Sciatic nerve (tissue), 2 donors: Measurements from ENCODE around the gene DPP10. TPM values are rescaled to one million over a fixed set of nuclear protein-coding genes. Genes with fewer than 3 reads are reported as not detected.

ENCODE experiments used
- ATAC-seq: fragments of 200-7000 bp; cut with Tn5 transposase; one replicate; pipeline ENCODE4 v1.9.1; 2020; ENCODE audit warnings: mild to moderate bottlenecking, moderate library complexity
- DNase-seq: peaks from one replicate; pipeline ENCODE4 v3.0.0-alpha.2; 2020; ENCODE audit warnings: low spot score
- intact Hi-C: fragments of 100-400 bp; cut with DNase I; formaldehyde crosslinking; loops from one replicate; pipeline ENCODE4 v1.14.2; 2022
- total RNA-seq: library from RNA; stranded (reverse); fragmentation: NEBNext Ultra II Directional; extraction: Animal tissue kit (Norgen Biotek cat#: 25700); gene quantifications from one replicate; pipeline ENCODE4 v1.2.1, GENCODE V29; 2021
- donor health status: DM: no; HTN: no; CAD: no.
- donor health status: DM: no; HTN: no; CAD: no.

The DPP10 gene
- total RNA-seq, 1 donor from 2014 or later, result 2.2 TPM

DNA sequence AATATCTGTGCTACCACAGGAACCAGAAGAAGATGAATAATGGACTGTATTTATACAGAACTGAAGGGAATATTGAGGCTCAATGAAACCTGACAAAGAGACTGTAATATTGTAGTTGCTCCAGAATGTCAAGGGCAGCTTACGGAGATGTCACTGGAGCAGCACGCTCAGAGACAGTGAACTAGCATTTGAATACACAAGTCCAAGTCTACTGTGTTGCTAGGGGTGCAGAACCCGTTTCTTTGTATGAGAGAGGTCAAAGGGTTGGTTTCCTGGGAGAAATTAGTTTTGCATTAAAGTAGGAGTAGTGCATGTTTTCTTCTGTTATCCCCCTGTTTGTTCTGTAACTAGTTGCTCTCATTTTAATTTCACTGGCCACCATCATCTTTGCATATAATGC, 1399.9 kb downstream of the DPP10 start:
- intact Hi-C loops, result no loop called here
- DNase-seq (no peak), ATAC-seq (no peak)

DNA sequence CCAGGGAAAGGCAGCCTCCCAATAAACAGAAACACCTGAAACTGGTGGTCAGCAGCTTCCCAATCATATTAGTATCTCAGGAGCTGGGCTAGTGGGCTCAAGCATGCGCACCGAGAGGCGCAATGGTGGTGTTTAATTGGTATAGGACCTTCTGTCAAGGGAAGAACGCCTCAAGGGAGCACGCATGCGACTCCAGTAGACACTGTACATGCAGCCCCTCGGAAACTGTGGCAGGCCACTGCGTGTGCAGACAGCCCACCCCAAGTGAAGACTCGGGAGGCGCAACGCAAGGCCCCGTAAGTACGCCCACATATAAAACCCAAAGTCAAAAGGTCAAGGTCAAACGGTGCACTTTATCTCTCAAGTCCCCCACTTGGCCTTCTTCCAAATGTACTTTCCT, 1405.8 kb downstream of the DPP10 start:
- DNase-seq (no peak), ATAC-seq (no peak)
- intact Hi-C loops, result no loop called here

DNA sequence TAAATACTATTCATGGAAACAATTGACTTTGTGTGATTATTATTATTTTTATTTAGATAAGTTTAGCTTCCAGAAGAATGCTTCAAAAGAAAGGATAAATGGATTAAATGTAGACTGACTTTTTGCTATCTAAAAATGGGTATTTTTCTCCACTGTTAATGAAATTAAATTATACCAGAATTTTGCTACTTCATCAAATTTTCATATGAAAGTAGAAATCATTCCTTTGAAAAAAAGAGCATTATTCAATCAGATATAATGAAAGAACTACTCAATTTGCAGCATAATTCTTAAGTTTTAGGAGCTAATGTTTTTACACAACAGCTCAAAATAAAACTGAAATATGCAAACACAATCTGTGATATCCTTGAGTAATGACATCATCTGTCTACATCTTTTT, 1424.6 kb downstream of the DPP10 start:
- intact Hi-C loops, result no loop called here

DNA sequence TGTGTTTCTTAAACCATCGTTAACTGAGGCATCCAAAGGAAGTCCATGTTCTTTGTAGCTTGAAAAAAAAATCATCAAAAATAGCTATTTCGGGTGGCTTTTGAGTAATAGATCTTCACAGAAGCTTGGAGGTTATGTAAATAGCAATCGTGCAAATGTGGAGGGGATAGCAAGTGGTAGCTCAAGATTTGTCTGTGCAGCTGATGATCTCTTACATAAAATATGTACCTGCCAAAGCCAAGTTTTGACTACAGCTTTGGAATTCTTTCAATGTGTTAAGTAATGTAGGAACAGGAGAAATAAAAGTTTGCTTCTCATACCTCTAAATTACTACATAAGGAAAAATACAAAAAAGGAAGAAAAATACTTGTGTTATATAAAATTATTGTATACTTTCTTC, 1432.0 kb downstream of the DPP10 start:
- peak; percentile 28 for ATAC-seq
- intact Hi-C loops, result no loop called here
- DNase-seq, result no peak

More for the DNA sequence above, 1424.6 kb downstream of the DPP10 start:
- no peak for DNase-seq
- no peak for ATAC-seq

DNA sequence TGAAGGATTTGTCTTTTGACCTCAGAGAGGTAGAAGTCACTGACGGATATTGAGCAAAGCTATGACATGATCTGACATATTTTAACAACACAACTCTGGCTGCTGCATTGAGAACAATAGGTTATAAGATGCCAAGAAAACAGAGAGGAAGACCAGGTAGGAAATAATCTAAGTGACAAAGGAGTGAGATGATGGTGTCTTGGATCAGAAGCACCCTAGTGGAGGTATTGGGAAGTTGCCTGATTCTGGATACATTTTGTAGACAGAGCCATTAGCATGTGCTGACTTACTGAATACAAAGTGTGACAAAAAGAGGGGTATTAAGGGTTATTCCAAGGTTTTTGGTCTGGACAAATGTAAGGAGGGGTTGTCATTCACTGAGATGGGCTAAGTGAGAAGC, 1438.1 kb downstream of the DPP10 start:
- intact Hi-C loops, result no loop called here
- ATAC-seq (no peak), DNase-seq (no peak)

DNA sequence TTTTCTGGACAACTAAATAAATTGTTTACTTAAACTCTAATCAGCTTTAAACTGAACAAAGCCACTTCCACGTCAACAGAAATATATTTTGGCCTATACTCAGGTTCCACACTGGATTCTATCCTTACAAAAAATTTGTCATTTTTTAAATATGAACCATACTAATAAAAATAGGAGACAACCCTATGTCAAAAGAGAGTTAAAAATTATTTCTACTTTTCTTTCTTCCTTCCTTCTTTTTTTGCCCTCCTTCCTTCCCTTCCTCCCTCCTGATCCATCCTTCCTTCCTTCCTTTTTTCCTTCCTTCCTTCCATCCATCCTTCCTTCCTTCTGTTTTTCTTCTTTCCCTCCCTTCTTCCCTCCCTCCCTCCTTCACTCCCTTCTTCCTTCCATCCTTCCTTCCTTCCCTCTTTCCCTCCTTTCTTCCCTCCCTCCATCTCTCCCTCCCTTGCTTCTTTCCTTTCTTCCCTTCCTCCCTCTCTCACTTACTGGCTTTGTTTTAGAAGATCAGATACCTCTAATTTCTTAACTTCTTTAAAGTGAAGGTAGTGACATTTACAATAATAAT, 1444.9 kb downstream of the DPP10 start:
- intact Hi-C loops, result no loop called here
- DNase-seq (no peak), ATAC-seq (no peak)
